ENCODE data around the gene ZRANB1. TPM values are rescaled to one million over a fixed set of nuclear protein-coding genes. Genes with fewer than 3 reads are reported as not detected.
A peak's percentile ranks its signal among the peaks of the same experiment; 100 is the strongest.

Gene ZRANB1
- total RNA-seq, 2 experiments from 2014 or later: 10.1 to 11.1 TPM

DNA sequence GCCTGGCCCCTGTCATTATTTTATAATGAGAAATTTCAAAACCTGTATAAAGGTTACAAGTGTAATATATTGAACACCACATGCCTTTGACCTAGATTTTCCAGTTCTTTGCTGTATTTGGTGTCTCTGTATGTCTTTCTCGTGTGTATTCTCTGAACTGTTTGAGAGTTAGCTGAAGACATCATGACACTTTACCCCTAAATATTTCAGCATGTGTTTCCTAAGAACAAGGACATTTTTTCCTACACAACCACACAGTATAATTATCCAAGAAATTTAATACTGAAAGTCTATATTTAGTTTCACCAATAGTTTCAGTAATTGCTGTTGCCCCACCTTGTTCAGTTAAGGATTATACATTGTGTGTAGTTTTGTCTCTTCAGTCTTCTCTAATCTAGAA is 14.8 kb downstream of the ZRANB1 start:
- no peak for DNase-seq
- ChIA-PET CTCF (interaction anchor here (1.1 kb wide), 1 partner anchor 62 kb away, joined by 3 read pairs; no protein-coding TSS in a partner anchor), POLR2A (no interaction called here)
- Mint-ChIP-seq H3K27me3 (no peaks in the 10 kb centered on the region), H3K27ac (no peak overlapping the region), H3K9me3 (no peaks in the 10 kb centered on the region), H3K36me3 (ENCODE audit: low read depth) (no peaks in the 10 kb centered on the region), H3K4me3 (no peak overlapping the region), H3K4me1 (peaks cover 24% of the 10 kb centered on the region)

DNA sequence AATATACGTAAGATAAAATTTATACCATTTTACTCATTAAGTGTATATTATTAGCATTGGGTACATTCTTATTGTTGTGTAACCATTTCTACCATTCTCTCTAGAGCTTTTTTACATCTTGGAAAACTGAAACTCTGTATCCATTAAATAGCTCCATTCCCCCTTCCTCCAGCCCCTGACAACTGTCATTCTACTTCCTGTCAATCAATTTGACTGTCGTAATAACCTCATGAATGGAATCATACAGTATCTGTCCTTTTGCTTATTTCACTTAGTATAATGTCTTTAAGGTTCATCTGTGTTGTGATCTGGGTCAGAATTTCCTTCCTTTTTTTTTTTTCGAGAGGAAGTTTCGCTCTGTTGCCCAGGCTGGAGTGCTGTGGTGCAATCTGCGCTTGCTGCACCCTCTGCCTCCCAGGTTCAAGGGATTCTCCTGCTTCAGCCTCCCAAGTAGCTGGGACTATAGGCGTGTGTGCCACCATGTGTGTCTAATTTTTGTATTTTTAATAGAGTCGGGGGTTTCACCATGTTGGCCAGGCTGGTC is 15.6 kb downstream of the ZRANB1 start:
- no peak for DNase-seq
- no peaks in the 10 kb centered on the region for H3K9me3 Mint-ChIP-seq
- H3K27me3 Mint-ChIP-seq: no peaks in the 10 kb centered on the region
- CTCF ChIA-PET: interaction anchor here (1.1 kb wide), 1 partner anchor 63 kb away, joined by 3 read pairs; no protein-coding TSS in a partner anchor
- POLR2A ChIA-PET: no interaction called here
- peaks cover 24% of the 10 kb centered on the region for H3K4me1 Mint-ChIP-seq
- H3K4me3 Mint-ChIP-seq: no peak overlapping the region
- H3K27ac Mint-ChIP-seq: no peak overlapping the region
- no peaks in the 10 kb centered on the region for H3K36me3 Mint-ChIP-seq (ENCODE audit: low read depth)

DNA sequence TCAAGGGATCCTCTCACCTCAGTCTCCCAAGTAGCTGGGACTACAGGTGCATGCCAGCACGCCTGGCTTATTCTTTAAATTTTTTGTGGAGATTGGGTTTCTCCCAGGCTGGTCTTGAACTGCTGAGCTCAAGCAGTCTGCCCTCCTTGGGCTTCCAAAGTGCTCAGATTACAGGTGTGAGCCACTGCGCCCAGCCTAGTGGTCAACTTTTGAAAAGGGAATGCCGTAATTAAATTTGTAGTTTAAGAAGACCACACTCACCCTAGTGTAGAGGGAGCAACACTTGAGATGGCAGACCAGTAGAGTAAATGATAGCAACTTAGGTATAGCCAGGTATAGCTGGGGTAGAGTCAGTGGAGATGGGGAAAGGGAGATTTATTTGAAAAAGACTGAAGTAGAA is 17.6 kb downstream of the ZRANB1 start:
- CTCF ChIA-PET: interaction anchor here (0.6 kb wide), 1 partner anchor 1426 kb away, joined by 4 read pairs; no protein-coding TSS in a partner anchor
- Mint-ChIP-seq H3K9me3 (no peaks in the 10 kb centered on the region), H3K27ac (no peak overlapping the region), H3K4me3 (no peak overlapping the region), H3K4me1 (peaks cover 24% of the 10 kb centered on the region), H3K27me3 (no peaks in the 10 kb centered on the region), H3K36me3 (ENCODE audit: low read depth) (no peaks in the 10 kb centered on the region)
- POLR2A ChIA-PET: interaction anchor here (0.8 kb wide), 1 partner anchor 270 kb away, joined by 4 read pairs; no protein-coding TSS in a partner anchor
- no peak for DNase-seq

- Mint-ChIP-seq H3K9me3 (no peaks in the 10 kb centered on the region), H3K27ac (peak overlapping the region; percentile 13), H3K36me3 (ENCODE audit: low read depth) (no peaks in the 10 kb centered on the region), H3K4me1 (peaks cover 15% of the 10 kb centered on the region), H3K27me3 (no peaks in the 10 kb centered on the region), H3K4me3 (no peak overlapping the region)
- ChIA-PET POLR2A (no interaction called here), CTCF (no interaction called here)
- DNase-seq: no peak
Observed at GRCh38 chr10:124961248-124961570, 19.3 kb downstream of the ZRANB1 start.

GRCh38 chr10:124962421-124962820 is 20.5 kb downstream of the ZRANB1 start:
- ChIA-PET POLR2A (no interaction called here), CTCF (interaction anchor here (0.6 kb wide), 1 partner anchor 149 kb away, joined by 4 read pairs; no protein-coding TSS in a partner anchor)
- peaks cover 14% of the 10 kb centered on the region for H3K4me1 Mint-ChIP-seq
- no peak overlapping the region for H3K4me3 Mint-ChIP-seq
- no peak overlapping the region for H3K27ac Mint-ChIP-seq
- no peaks in the 10 kb centered on the region for H3K27me3 Mint-ChIP-seq
- H3K9me3 Mint-ChIP-seq: no peaks in the 10 kb centered on the region
- H3K36me3 Mint-ChIP-seq (ENCODE audit: low read depth): peaks cover 7% of the 10 kb centered on the region
- no peak for DNase-seq

DNA sequence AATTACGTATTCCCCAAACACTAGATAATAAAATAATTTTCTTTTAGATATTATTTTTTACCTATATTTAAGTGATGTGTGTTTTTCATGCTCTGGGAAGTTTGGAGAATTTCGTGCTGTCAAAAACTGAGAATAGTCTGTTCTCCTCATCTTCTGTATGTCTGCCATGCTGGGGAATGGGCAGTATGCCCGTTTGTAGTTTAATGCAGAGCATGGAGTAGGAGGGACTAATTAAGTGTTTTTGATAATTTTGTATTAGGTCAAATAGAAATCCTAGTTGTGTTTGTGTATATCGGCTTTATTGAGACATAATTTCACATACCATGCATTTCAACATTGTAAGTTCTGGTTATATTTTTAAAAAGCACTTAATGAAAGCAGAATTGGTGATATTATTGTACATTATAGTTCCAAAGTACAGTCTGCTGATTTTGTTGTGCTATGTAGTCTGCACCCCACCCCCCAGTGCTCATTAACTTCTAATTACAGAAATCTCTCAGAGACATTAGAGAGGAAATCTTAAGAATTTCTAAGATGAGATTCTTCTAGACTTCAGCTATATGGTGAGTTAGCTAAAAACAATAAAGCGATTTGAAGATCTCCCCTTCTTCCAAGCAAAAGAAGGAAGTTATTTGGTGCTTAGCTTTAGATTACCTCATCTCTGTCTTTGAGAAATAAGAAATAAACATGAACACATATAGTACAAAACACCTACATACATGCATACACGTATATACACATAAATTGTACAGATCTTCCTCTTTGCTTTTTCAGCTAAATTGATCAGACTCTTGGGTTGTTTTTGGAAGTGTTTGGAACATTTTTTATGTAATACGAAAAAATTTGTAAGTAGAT is 22.2 kb downstream of the ZRANB1 start:
- no peak overlapping the region for H3K27ac Mint-ChIP-seq
- peaks cover 20% of the 10 kb centered on the region for H3K36me3 Mint-ChIP-seq (ENCODE audit: low read depth)
- H3K27me3 Mint-ChIP-seq: no peaks in the 10 kb centered on the region
- no peaks in the 10 kb centered on the region for H3K9me3 Mint-ChIP-seq
- H3K4me1 Mint-ChIP-seq: peaks cover 14% of the 10 kb centered on the region
- CTCF ChIA-PET: no interaction called here
- no peak overlapping the region for H3K4me3 Mint-ChIP-seq
- POLR2A ChIA-PET: no interaction called here
- DNase-seq: no peak

GRCh38 chr10:124966008-124966407 is 24.1 kb downstream of the ZRANB1 start:
- Mint-ChIP-seq H3K27ac (no peak overlapping the region), H3K4me3 (no peak overlapping the region), H3K27me3 (no peaks in the 10 kb centered on the region), H3K4me1 (peaks cover 14% of the 10 kb centered on the region), H3K36me3 (ENCODE audit: low read depth) (peaks cover 26% of the 10 kb centered on the region), H3K9me3 (no peaks in the 10 kb centered on the region)
- POLR2A ChIA-PET: no interaction called here
- CTCF ChIA-PET: no interaction called here
- DNase-seq: no peak

- peaks cover 17% of the 10 kb centered on the region for H3K4me1 Mint-ChIP-seq
- DNase-seq: no peak
- no peak overlapping the region for H3K4me3 Mint-ChIP-seq
- H3K27me3 Mint-ChIP-seq: no peaks in the 10 kb centered on the region
- H3K9me3 Mint-ChIP-seq: no peaks in the 10 kb centered on the region
- ChIA-PET CTCF (no interaction called here), POLR2A (no interaction called here)
- H3K27ac Mint-ChIP-seq: no peak overlapping the region
- H3K36me3 Mint-ChIP-seq (ENCODE audit: low read depth): peaks cover 26% of the 10 kb centered on the region
Observed at GRCh38 chr10:124967255-124967654, 25.3 kb downstream of the ZRANB1 start.

GRCh38 chr10:124971276-124971675 is 29.4 kb downstream of the ZRANB1 start:
- ChIA-PET CTCF (no interaction called here), POLR2A (no interaction called here)
- H3K9me3 Mint-ChIP-seq: no peaks in the 10 kb centered on the region
- no peak for DNase-seq
- H3K36me3 Mint-ChIP-seq (ENCODE audit: low read depth): peaks cover 38% of the 10 kb centered on the region
- no peak overlapping the region for H3K4me3 Mint-ChIP-seq
- no peaks in the 10 kb centered on the region for H3K27me3 Mint-ChIP-seq
- H3K4me1 Mint-ChIP-seq: peaks cover 24% of the 10 kb centered on the region
- H3K27ac Mint-ChIP-seq: no peak overlapping the region

DNA sequence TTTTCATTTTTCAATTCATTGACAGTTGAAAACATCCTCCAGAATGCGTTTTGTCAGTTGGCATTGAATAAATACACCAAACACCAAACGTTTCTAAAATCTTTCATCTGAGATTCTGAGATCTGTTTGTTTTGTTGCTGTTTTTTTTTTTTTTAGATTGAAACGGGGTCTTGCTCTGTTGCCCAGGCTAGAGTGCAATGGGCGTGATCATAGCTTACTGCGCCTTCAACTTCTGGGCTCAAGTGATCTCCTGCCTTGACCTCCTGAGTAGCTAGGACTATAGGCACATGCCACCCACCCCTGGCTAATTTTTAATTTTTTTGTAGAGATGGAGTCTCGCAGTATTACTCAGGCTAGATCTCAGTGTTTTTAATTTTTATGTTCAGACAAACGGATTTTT is 30.7 kb downstream of the ZRANB1 start:
- Mint-ChIP-seq H3K27ac (no peak overlapping the region), H3K9me3 (no peaks in the 10 kb centered on the region), H3K4me3 (no peak overlapping the region), H3K4me1 (peaks cover 29% of the 10 kb centered on the region), H3K36me3 (ENCODE audit: low read depth) (peaks cover 30% of the 10 kb centered on the region), H3K27me3 (no peaks in the 10 kb centered on the region)
- ChIA-PET CTCF (no interaction called here), POLR2A (no interaction called here)
- no peak for DNase-seq

DNA sequence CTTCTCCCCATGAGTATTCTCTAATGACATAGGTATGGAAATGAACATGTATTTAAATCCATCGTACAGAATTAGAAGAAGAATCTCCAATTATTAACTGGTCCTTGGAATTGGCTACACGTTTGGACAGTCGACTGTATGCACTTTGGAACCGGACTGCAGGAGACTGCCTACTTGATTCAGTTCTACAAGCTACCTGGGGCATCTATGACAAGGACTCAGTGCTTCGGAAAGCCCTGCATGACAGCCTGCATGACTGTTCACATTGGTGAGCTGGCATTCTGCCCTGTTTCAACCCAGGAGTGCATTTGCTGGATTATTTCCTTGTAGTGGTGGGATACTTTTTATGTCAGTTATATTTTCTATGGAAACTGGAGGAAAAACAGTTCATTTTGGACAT is 32.2 kb downstream of the ZRANB1 start:
- Mint-ChIP-seq H3K4me3 (no peak overlapping the region), H3K27ac (no peak overlapping the region), H3K36me3 (ENCODE audit: low read depth) (peaks cover 18% of the 10 kb centered on the region), H3K27me3 (no peaks in the 10 kb centered on the region), H3K9me3 (no peaks in the 10 kb centered on the region), H3K4me1 (peaks cover 32% of the 10 kb centered on the region)
- DNase-seq: no peak
- CTCF ChIA-PET: no interaction called here
- POLR2A ChIA-PET: no interaction called here

DNA sequence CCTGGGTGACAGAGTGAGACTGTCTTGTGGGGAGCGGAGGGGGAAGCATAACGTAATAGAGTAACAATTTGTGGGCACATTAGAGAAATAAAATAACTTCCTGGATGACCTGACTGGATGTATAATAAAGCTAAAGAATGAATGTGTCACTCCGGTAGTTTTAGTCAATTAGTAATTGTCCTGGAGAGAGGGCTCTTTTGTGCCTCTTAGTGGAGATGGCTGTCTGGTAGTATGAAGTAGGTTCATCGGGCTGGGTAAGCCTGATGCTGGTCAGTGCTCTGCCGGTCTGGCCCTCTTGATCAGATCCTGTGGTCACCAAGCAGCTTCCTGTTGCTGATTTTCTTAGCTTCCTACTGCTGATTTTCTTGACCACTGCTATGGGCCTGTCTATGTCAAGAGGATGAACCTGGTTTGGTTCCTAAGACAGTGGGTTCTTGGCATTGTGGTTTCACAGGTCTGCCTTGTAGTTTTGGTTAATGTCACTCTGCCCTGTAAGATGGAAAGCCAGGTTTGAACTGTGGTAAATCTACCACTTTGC is 34.1 kb downstream of the ZRANB1 start:
- Mint-ChIP-seq H3K27ac (no peak overlapping the region), H3K4me3 (no peak overlapping the region), H3K9me3 (no peaks in the 10 kb centered on the region), H3K4me1 (peaks cover 23% of the 10 kb centered on the region), H3K27me3 (no peaks in the 10 kb centered on the region), H3K36me3 (ENCODE audit: low read depth) (peaks cover 13% of the 10 kb centered on the region)
- ChIA-PET CTCF (interaction anchor here (1.2 kb wide), 1 partner anchor 17 kb away, joined by 4 read pairs; no protein-coding TSS in a partner anchor), POLR2A (no interaction called here)
- no peak for DNase-seq

- Mint-ChIP-seq H3K4me1 (peaks cover 15% of the 10 kb centered on the region), H3K36me3 (ENCODE audit: low read depth) (peaks cover 15% of the 10 kb centered on the region), H3K27me3 (no peaks in the 10 kb centered on the region), H3K9me3 (no peaks in the 10 kb centered on the region), H3K27ac (no peak overlapping the region), H3K4me3 (no peak overlapping the region)
- ChIA-PET CTCF (interaction anchor here (0.7 kb wide), 1 partner anchor 52 kb away, joined by 4 read pairs; no protein-coding TSS in a partner anchor), POLR2A (no interaction called here)
- no peak for DNase-seq
Observed at GRCh38 chr10:124977161-124977560, 35.2 kb downstream of the ZRANB1 start.

Measured in activated CD4-positive, alpha-beta T cell treated with anti-CD3 and anti-CD28 coated beads, Interleukin-2, amount 10 ng/mL, durations not matched to agents 7 days and 5 days (primary cell).